ENCODE results near the gene ICAM4.

The ICAM4 gene

GRCh38 chr19:10260141-10260584, 26.6 kb upstream of the ICAM4 start:
- H3K9ac ChIP-seq (ENCODE audit: low read length), result no peak overlapping the region
- no peak overlapping the region for H2AFZ ChIP-seq (ENCODE audit: low read depth, low read length)
- no peak overlapping the region for H2AK5ac ChIP-seq (ENCODE audit: low read length, severe bottlenecking)
- H4K8ac ChIP-seq (ENCODE audit: low read length), result no peak overlapping the region
- H3K18ac ChIP-seq (ENCODE audit: low read depth in 1 of 2, low read length in 2 of 2), result no peak overlapping the region
- H3K23ac ChIP-seq (ENCODE audit: low read length in 2 of 2), result no peak overlapping the region
- H3K27ac ChIP-seq (ENCODE audit: low read length, poor library complexity, severe bottlenecking), result no peak overlapping the region
- no peak overlapping the region for H3K4ac ChIP-seq (ENCODE audit: low read depth in 1 of 2, low read length in 2 of 2)
- H3K9me3 ChIP-seq (ENCODE audit: control insufficient read depth, low read length), result no peaks in the 10 kb centered on the region
- no peak for DNase-seq
- peaks cover 11% of the 10 kb centered on the region for H3K4me1 ChIP-seq (ENCODE audit: control insufficient read depth, insufficient read depth, low read depth, low read length)
- H2BK5ac ChIP-seq (ENCODE audit: low read depth, low read length, poor library complexity, severe bottlenecking), result no peak overlapping the region
- H2BK120ac ChIP-seq (ENCODE audit: low read depth, low read length), result no peak overlapping the region
- H3K36me3 ChIP-seq (ENCODE audit: control insufficient read depth in 1 of 2, insufficient read depth in 2 of 2, low read depth in 1 of 2, low read length in 2 of 2), result peaks cover 36 to 46% of the 10 kb centered on the region in 2 experiments
- H3K14ac ChIP-seq (ENCODE audit: low read length in 2 of 2), result no peak overlapping the region
- no peak overlapping the region for H3K4me3 ChIP-seq (ENCODE audit: insufficient read depth in 1 of 2, low read depth in 1 of 2, low read length in 2 of 2)
- H3K27me3 ChIP-seq (ENCODE audit: control insufficient read depth in 1 of 2, insufficient read depth in 1 of 2, low read length in 2 of 2), result no peaks in the 10 kb centered on the region
- no peak overlapping the region for H2BK15ac ChIP-seq (ENCODE audit: low read depth, poor library complexity, severe bottlenecking)
- H4K91ac ChIP-seq (ENCODE audit: low read length), result no peak overlapping the region
- peaks cover 7% of the 10 kb centered on the region for H3K79me1 ChIP-seq (replicated peaks; ENCODE audit: low read length, poor library complexity, severe bottlenecking)
- no peak overlapping the region for H3K4me2 ChIP-seq (ENCODE audit: low read length, poor library complexity, severe bottlenecking)
- H2BK12ac ChIP-seq (ENCODE audit: low read length in 2 of 2), result no peak overlapping the region
- WGBS, result 90% methylated on average over 8 of the region's 8 CpGs

GRCh38 chr19:10262771-10263170, 24.0 kb upstream of the ICAM4 start:
- H3K23ac ChIP-seq (ENCODE audit: low read length in 2 of 2), result no peak overlapping the region
- H3K27me3 ChIP-seq (ENCODE audit: control insufficient read depth in 1 of 2, insufficient read depth in 1 of 2, low read length in 2 of 2), result no peaks in the 10 kb centered on the region
- H3K36me3 ChIP-seq (ENCODE audit: control insufficient read depth in 1 of 2, insufficient read depth in 2 of 2, low read depth in 1 of 2, low read length in 2 of 2), result peaks cover 20 to 24% of the 10 kb centered on the region in 2 experiments
- no peak overlapping the region for H4K8ac ChIP-seq (ENCODE audit: low read length)
- H2BK5ac ChIP-seq (ENCODE audit: low read depth, low read length, poor library complexity, severe bottlenecking), result no peak overlapping the region
- H3K14ac ChIP-seq (ENCODE audit: low read length in 2 of 2), result no peak overlapping the region
- H3K4me3 ChIP-seq (ENCODE audit: insufficient read depth in 1 of 2, low read depth in 1 of 2, low read length in 2 of 2), result no peak overlapping the region
- H3K79me1 ChIP-seq (replicated peaks; ENCODE audit: low read length, poor library complexity, severe bottlenecking), result no peaks in the 10 kb centered on the region
- WGBS, result 95% methylated on average over 6 of the region's 7 CpGs
- H3K27ac ChIP-seq (ENCODE audit: low read length, poor library complexity, severe bottlenecking), result no peak overlapping the region
- H2AFZ ChIP-seq (ENCODE audit: low read depth, low read length), result no peak overlapping the region
- peak; percentile 14 for DNase-seq
- H3K9ac ChIP-seq (ENCODE audit: low read length), result no peak overlapping the region
- no peak overlapping the region for H4K91ac ChIP-seq (ENCODE audit: low read length)
- no peak overlapping the region for H2AK5ac ChIP-seq (ENCODE audit: low read length, severe bottlenecking)
- peaks cover 11% of the 10 kb centered on the region for H3K4me1 ChIP-seq (ENCODE audit: control insufficient read depth, insufficient read depth, low read depth, low read length)
- no peak overlapping the region for H3K4ac ChIP-seq (ENCODE audit: low read depth in 1 of 2, low read length in 2 of 2)
- no peak overlapping the region for H2BK120ac ChIP-seq (ENCODE audit: low read depth, low read length)
- H3K4me2 ChIP-seq (ENCODE audit: low read length, poor library complexity, severe bottlenecking), result no peak overlapping the region
- no peak overlapping the region for H3K18ac ChIP-seq (ENCODE audit: low read depth in 1 of 2, low read length in 2 of 2)
- no peak overlapping the region for H2BK15ac ChIP-seq (ENCODE audit: low read depth, poor library complexity, severe bottlenecking)
- H3K9me3 ChIP-seq (ENCODE audit: control insufficient read depth, low read length), result no peaks in the 10 kb centered on the region
- no peak overlapping the region for H2BK12ac ChIP-seq (ENCODE audit: low read length in 2 of 2)

GRCh38 chr19:10266706-10267105, 20.0 kb upstream of the ICAM4 start:
- H3K4me1 ChIP-seq (ENCODE audit: control insufficient read depth, insufficient read depth, low read depth, low read length), result peaks cover 20% of the 10 kb centered on the region

GRCh38 chr19:10268071-10268470, 18.7 kb upstream of the ICAM4 start:
- H2BK15ac ChIP-seq (ENCODE audit: low read depth, poor library complexity, severe bottlenecking), result no peak overlapping the region
- H4K91ac ChIP-seq (ENCODE audit: low read length), result no peak overlapping the region
- no peak for DNase-seq

More at GRCh38 chr19:10266706-10267105, 20.0 kb upstream of the ICAM4 start:
- Histone ChIP-seq H3K4me3 (ENCODE audit: insufficient read depth in 1 of 2, low read depth in 1 of 2, low read length in 2 of 2) (no peak overlapping the region), H3K27me3 (ENCODE audit: control insufficient read depth in 1 of 2, insufficient read depth in 1 of 2, low read length in 2 of 2) (no peaks in the 10 kb centered on the region), H3K4ac (ENCODE audit: low read depth in 1 of 2, low read length in 2 of 2) (no peak overlapping the region), H3K23ac (ENCODE audit: low read length in 2 of 2) (no peak overlapping the region), H2BK5ac (ENCODE audit: low read depth, low read length, poor library complexity, severe bottlenecking) (no peak overlapping the region), H3K27ac (ENCODE audit: low read length, poor library complexity, severe bottlenecking) (no peak overlapping the region), H3K18ac (ENCODE audit: low read depth in 1 of 2, low read length in 2 of 2) (no peak overlapping the region), H2AK5ac (ENCODE audit: low read length, severe bottlenecking) (no peak overlapping the region), H3K79me1 (replicated peaks; ENCODE audit: low read length, poor library complexity, severe bottlenecking) (no peaks in the 10 kb centered on the region), H2BK120ac (ENCODE audit: low read depth, low read length) (no peak overlapping the region), H4K8ac (ENCODE audit: low read length) (no peak overlapping the region), H3K9me3 (ENCODE audit: control insufficient read depth, low read length) (no peaks in the 10 kb centered on the region), H2BK12ac (ENCODE audit: low read length in 2 of 2) (no peak overlapping the region), H3K4me2 (ENCODE audit: low read length, poor library complexity, severe bottlenecking) (no peak overlapping the region), H3K36me3 (ENCODE audit: control insufficient read depth in 1 of 2, insufficient read depth in 2 of 2, low read depth in 1 of 2, low read length in 2 of 2) (no peaks in the 10 kb centered on the region), H4K91ac (ENCODE audit: low read length) (no peak overlapping the region), H3K9ac (ENCODE audit: low read length) (no peak overlapping the region), H3K14ac (ENCODE audit: low read length in 2 of 2) (no peak overlapping the region), H2BK15ac (ENCODE audit: low read depth, poor library complexity, severe bottlenecking) (no peak overlapping the region), H2AFZ (ENCODE audit: low read depth, low read length) (no peak overlapping the region)
- 88% methylated on average over 4 of the region's 7 CpGs for WGBS
- no peak for DNase-seq

More at GRCh38 chr19:10268071-10268470, 18.7 kb upstream of the ICAM4 start:
- H3K9me3 ChIP-seq (ENCODE audit: control insufficient read depth, low read length), result no peaks in the 10 kb centered on the region
- no peak overlapping the region for H3K18ac ChIP-seq (ENCODE audit: low read depth in 1 of 2, low read length in 2 of 2)
- H3K14ac ChIP-seq (ENCODE audit: low read length in 2 of 2), result no peak overlapping the region
- H2BK5ac ChIP-seq (ENCODE audit: low read depth, low read length, poor library complexity, severe bottlenecking), result no peak overlapping the region
- H3K36me3 ChIP-seq (ENCODE audit: control insufficient read depth in 1 of 2, insufficient read depth in 2 of 2, low read depth in 1 of 2, low read length in 2 of 2), result no peaks in the 10 kb centered on the region
- no peak overlapping the region for H3K23ac ChIP-seq (ENCODE audit: low read length in 2 of 2)
- H3K4me1 ChIP-seq (ENCODE audit: control insufficient read depth, insufficient read depth, low read depth, low read length), result peaks cover 23% of the 10 kb centered on the region
- H3K4ac ChIP-seq (ENCODE audit: low read depth in 1 of 2, low read length in 2 of 2), result no peak overlapping the region
- 82% methylated on average over 6 of the region's 6 CpGs for WGBS
- no peak overlapping the region for H2AFZ ChIP-seq (ENCODE audit: low read depth, low read length)
- no peaks in the 10 kb centered on the region for H3K79me1 ChIP-seq (replicated peaks; ENCODE audit: low read length, poor library complexity, severe bottlenecking)
- H3K9ac ChIP-seq (ENCODE audit: low read length), result no peak overlapping the region
- H4K8ac ChIP-seq (ENCODE audit: low read length), result no peak overlapping the region
- H3K4me2 ChIP-seq (ENCODE audit: low read length, poor library complexity, severe bottlenecking), result no peak overlapping the region
- no peak overlapping the region for H3K27ac ChIP-seq (ENCODE audit: low read length, poor library complexity, severe bottlenecking)
- H2BK120ac ChIP-seq (ENCODE audit: low read depth, low read length), result no peak overlapping the region
- H2BK12ac ChIP-seq (ENCODE audit: low read length in 2 of 2), result no peak overlapping the region
- no peak overlapping the region for H3K4me3 ChIP-seq (ENCODE audit: insufficient read depth in 1 of 2, low read depth in 1 of 2, low read length in 2 of 2)
- peak overlapping the region; percentile 2 for H2AK5ac ChIP-seq (ENCODE audit: low read length, severe bottlenecking)
- no peaks in the 10 kb centered on the region for H3K27me3 ChIP-seq (ENCODE audit: control insufficient read depth in 1 of 2, insufficient read depth in 1 of 2, low read length in 2 of 2)
